ENCODE results near the gene HTR1A. TPM values are rescaled to one million over a fixed set of nuclear protein-coding genes. Genes with fewer than 3 reads are reported as not detected.

HTR1A gene
- total RNA-seq, 1 donor from 2014 or later, result not detected

Other genes starting within 250 kb of the HTR1A start
- 3.6 and 5.8 TPM in 2 replicates for gene RNF180, start 203.4 kb upstream of the HTR1A start, total RNA-seq